Renal cortical epithelial cell (primary cell): Measurements from ENCODE around the gene GSTCD. TPM values are rescaled to one million over a fixed set of nuclear protein-coding genes. Genes with fewer than 3 reads are reported as not detected.
A peak's percentile ranks its signal among the peaks of the same experiment; 100 is the strongest.
"Not testable (repeated sequence)": the region's sequence is repeated elsewhere in the genome, so short reads cannot be mapped to it uniquely, and the experiment has no call there.

Experiments
- DNase-seq: peaks from one replicate; pipeline ENCODE4 v3.0.0-alpha.2; 2011; ENCODE audit warnings: low read depth
- total RNA-seq: library from RNA; depleted of rRNA; stranded (reverse); fragments of >200 nt; gene quantifications from 2 replicates; pipeline ENCODE4 v1.2.3, GENCODE V29; 2014

The GSTCD gene
- total RNA-seq, 1 donor from 2014 or later: 36.3 TPM

- DNase-seq: no peak
Observed at GRCh38 chr4:105714932-105715331, 6.3 kb downstream of the GSTCD start.

- DNase-seq: peak; percentile 64
Observed at GRCh38 chr4:105715692-105716278, 7.2 kb downstream of the GSTCD start.

GRCh38 chr4:105719204-105719603, 10.6 kb downstream of the GSTCD start:
- DNase-seq: no peak

- DNase-seq: no peak
Observed at GRCh38 chr4:105725623-105726022, 17.0 kb downstream of the GSTCD start.

- not testable (repeated sequence) for DNase-seq
Observed at GRCh38 chr4:105729895-105730294, 21.3 kb downstream of the GSTCD start.

GRCh38 chr4:105735217-105735616, 26.6 kb downstream of the GSTCD start:
- not testable (repeated sequence) for DNase-seq

GRCh38 chr4:105741548-105741947, 33.0 kb downstream of the GSTCD start:
- peak; percentile 2 for DNase-seq

- DNase-seq: no peak
Observed at GRCh38 chr4:105748222-105748621, 39.6 kb downstream of the GSTCD start.

- DNase-seq: no peak
Observed at GRCh38 chr4:105751718-105752299, 43.2 kb downstream of the GSTCD start.

- no peak for DNase-seq
Observed at GRCh38 chr4:105753361-105753760, 44.8 kb downstream of the GSTCD start.

- DNase-seq: no peak
Observed at GRCh38 chr4:105755375-105755774, 46.8 kb downstream of the GSTCD start.

GRCh38 chr4:105758958-105759357, 50.4 kb downstream of the GSTCD start:
- DNase-seq: no peak

- peak; percentile 81 for DNase-seq
Observed at GRCh38 chr4:105765690-105766407, 57.3 kb downstream of the GSTCD start.

- no peak for DNase-seq
Observed at GRCh38 chr4:105767579-105767978, 59.0 kb downstream of the GSTCD start.

GRCh38 chr4:105770524-105770923, 61.9 kb downstream of the GSTCD start:
- not testable (repeated sequence) for DNase-seq

GRCh38 chr4:105772065-105772464, 63.5 kb downstream of the GSTCD start:
- not testable (repeated sequence) for DNase-seq

GRCh38 chr4:105775760-105776415, 67.3 kb downstream of the GSTCD start:
- DNase-seq: not testable (repeated sequence)

- DNase-seq: no peak
Observed at GRCh38 chr4:105780176-105780575, 71.6 kb downstream of the GSTCD start.

GRCh38 chr4:105784761-105785160, 76.2 kb downstream of the GSTCD start:
- DNase-seq: no peak

- no peak for DNase-seq
Observed at GRCh38 chr4:105785792-105786191, 77.2 kb downstream of the GSTCD start.

GRCh38 chr4:105786748-105787147, 78.2 kb downstream of the GSTCD start:
- no peak for DNase-seq

GRCh38 chr4:105797225-105797624, 88.6 kb downstream of the GSTCD start:
- DNase-seq: no peak
